GM12874 (cell line): Measurements from ENCODE around the gene CLPTM1L.

Source experiments
- TF ChIP-seq, protein P1 (sequence below): IDR thresholded peaks from 2 replicates; pipeline ENCODE4 v1.5.1; 2011; ENCODE audit warnings: low read depth, mild to moderate bottlenecking, control low read depth, low read length, moderate library complexity; ENCODE audit not compliant: insufficient read depth

Gene CLPTM1L

DNA sequence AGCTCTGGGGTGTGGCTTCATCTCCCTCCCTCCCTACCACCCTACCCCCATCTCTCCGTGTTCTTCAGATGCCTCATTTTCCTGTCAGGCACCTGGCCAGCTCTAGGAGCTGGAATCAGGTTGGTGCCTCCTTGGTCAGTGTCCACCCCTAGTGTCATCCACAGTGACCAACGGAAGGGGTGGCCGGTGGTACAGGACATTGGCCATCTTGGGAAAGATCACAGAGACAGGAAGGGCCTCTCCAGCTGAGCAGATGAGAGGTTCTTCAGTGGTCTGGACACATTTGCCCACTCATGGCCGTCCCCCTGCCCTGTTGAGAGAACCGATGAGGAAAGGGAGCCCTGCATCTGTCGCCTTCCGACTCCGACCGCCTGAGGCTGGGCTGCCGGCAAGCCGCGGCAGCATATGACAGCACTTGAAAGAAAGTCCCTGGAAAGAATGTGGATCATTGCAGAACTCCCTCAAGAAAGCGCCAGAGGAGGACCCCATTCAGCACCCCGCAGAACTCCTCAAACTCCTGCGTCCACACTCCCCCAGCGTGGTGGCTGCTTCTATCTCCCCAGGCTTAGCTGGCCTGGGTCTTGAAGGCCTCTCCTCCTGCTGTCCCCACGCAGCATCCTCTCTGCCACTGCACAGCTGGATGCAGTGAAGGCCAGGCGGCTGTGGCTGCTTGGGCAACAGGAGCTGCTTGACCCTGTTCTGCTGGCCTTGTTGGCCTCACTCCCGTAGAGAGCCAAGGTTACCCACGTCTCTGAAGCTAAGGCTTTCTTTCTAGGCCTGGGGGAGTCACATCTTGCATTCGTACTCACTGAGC, 1.9 kb upstream of the CLPTM1L start:
- TF ChIP-seq, protein P1, sequence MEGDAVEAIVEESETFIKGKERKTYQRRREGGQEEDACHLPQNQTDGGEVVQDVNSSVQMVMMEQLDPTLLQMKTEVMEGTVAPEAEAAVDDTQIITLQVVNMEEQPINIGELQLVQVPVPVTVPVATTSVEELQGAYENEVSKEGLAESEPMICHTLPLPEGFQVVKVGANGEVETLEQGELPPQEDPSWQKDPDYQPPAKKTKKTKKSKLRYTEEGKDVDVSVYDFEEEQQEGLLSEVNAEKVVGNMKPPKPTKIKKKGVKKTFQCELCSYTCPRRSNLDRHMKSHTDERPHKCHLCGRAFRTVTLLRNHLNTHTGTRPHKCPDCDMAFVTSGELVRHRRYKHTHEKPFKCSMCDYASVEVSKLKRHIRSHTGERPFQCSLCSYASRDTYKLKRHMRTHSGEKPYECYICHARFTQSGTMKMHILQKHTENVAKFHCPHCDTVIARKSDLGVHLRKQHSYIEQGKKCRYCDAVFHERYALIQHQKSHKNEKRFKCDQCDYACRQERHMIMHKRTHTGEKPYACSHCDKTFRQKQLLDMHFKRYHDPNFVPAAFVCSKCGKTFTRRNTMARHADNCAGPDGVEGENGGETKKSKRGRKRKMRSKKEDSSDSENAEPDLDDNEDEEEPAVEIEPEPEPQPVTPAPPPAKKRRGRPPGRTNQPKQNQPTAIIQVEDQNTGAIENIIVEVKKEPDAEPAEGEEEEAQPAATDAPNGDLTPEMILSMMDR, result no peak

GRCh38 chr5:1345876-1346626, 1.2 kb upstream of the CLPTM1L start:
- TF ChIP-seq, protein P1, result no peak

GRCh38 chr5:1343931-1344901, 683 bp downstream of the CLPTM1L start:
- TF ChIP-seq, protein P1, result no peak

- TF ChIP-seq, protein P1, result no peak
Observed at GRCh38 chr5:1343315-1343751, 1.6 kb downstream of the CLPTM1L start.

- TF ChIP-seq, protein P1, result no peak
Observed at GRCh38 chr5:1342268-1342667, 2.6 kb downstream of the CLPTM1L start.

- TF ChIP-seq, protein P1, result no peak
Observed at GRCh38 chr5:1341863-1342262, 3.0 kb downstream of the CLPTM1L start.
